Sigmoid colon (tissue), 7 donors: Measurements from ENCODE around the gene RASGRF2. TPM values are rescaled to one million over a fixed set of nuclear protein-coding genes. Genes with fewer than 3 reads are reported as not detected.
A peak's percentile ranks its signal among the peaks of the same experiment; 100 is the strongest.

Source experiments
- DNase-seq: peaks from one replicate; pipeline ENCODE4 v3.0.0-alpha.2; 2019
- H3K27ac ChIP-seq, 4 donors: fragments of 200-600 bp; sonication (generic); one replicate each; pipeline ENCODE4 v1.5.1; 2016 to 2019; ENCODE audit warnings: mild to moderate bottlenecking in 1 of 4
- H3K27me3 ChIP-seq, 3 donors: fragments of 200-600 bp; sonication (generic); one replicate each; pipeline ENCODE4 v1.5.1; 2019; ENCODE audit warnings: mild to moderate bottlenecking in 1 of 3
- H3K36me3 ChIP-seq, 4 donors: fragments of 200-600 bp; sonication (generic); one replicate each; pipeline ENCODE4 v1.5.1; 2016 to 2019
- H3K4me1 ChIP-seq, 4 donors: fragments of 200-600 bp; sonication (generic); one replicate each; pipeline ENCODE4 v1.5.1; 2017 to 2019
- H3K4me3 ChIP-seq, 4 donors: fragments of 200-600 bp; sonication (generic); one replicate each; pipeline ENCODE4 v1.5.1; 2017 to 2019; ENCODE audit warnings: mild to moderate bottlenecking in 2 of 4, moderate library complexity in 1 of 4
- H3K9me3 ChIP-seq, 4 donors: fragments of 200-600 bp in 3 of 4; sonication (generic) in 3 of 4; one replicate each; pipeline versions ENCODE4 v1.5.1 to v1.6.1; 2013 to 2019
- EP300 ChIP-seq, 4 donors: sonication (generic); formaldehyde crosslinking; IDR thresholded peaks; one replicate each; pipeline ENCODE4 v1.6.1; 2017; ENCODE audit warnings: antibody characterized with exemption in 4 of 4
- POLR2A ChIP-seq, 2 donors: fragments of 450-650 bp; IDR thresholded peaks; one replicate each; pipeline ENCODE4 v1.6.1; 2016; ENCODE audit warnings: antibody characterized with exemption in 2 of 2, mild to moderate bottlenecking in 2 of 2, moderate library complexity in 2 of 2
- POLR2AphosphoS5 ChIP-seq, 4 donors: sonication (generic); formaldehyde crosslinking; IDR thresholded peaks; one replicate each; pipeline ENCODE4 v1.6.1; 2017; ENCODE audit warnings: antibody characterized with exemption in 4 of 4
- WGBS, 2 donors: extraction: QIAGEN DNeasy Blood & Tissue Kit; methylation state at CpG; one replicate each; pipeline ENCODE4 v1.1.7; 2013; 5-methylcytosine and 5-hydroxymethylcytosine counted together
- intact Hi-C: fragments of 100-400 bp; cut with DNase I; formaldehyde crosslinking; loops from one replicate; pipeline ENCODE4 v1.15.1; 2023
- polyA plus RNA-seq, 3 donors: library from polyadenylated mRNA; stranded (reverse); fragments of 200-250 nt; gene quantifications; one replicate each; pipeline ENCODE4 v1.2.3, GENCODE V29; 2013
- total RNA-seq, 4 donors: library from RNA; depleted of rRNA; stranded (reverse); fragments of >200 nt; gene quantifications; one replicate each; pipeline ENCODE4 v1.1.0, GENCODE V29; 2016
- TF ChIP-seq, protein P1 (sequence below), 4 experiments: fragments of 450-650 bp in 3 of 4; fragments of 200-600 bp in 1 of 4; IDR thresholded peaks; one replicate each; pipeline ENCODE4 v1.5.1; 2016 to 2019; ENCODE audit warnings: antibody characterized with exemption in 4 of 4, mild to moderate bottlenecking in 3 of 4, moderate library complexity in 2 of 4
- donor health status: healthy with polysubstance abuse.
- donor health status: Bipolar disorder and iron deficiency.
- donor health status: healthy.

RASGRF2 gene
- total and polyA plus RNA-seq, 7 donors, result under 0.01 to 9.5 (median 6.8) TPM

DNA sequence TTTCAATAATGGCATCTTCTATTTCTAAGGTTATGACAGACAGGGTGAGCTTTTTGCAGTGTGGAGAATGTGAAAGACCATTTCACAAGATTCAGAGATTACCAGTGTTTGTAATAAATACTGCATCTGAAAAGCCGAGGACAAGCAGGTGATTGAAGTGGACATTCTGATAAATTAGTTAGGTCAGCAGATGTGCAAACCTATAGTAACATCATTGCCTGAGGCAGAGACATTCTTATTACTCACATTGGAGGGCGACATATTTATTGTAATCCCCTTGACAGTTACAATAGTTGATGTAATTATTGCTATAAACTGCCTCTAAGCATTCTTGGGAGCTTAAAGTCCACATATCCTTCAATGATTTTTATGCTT is 3.3 kb downstream of the RASGRF2 start:
- TF ChIP-seq POLR2A (IDR thresholded peaks at IDR 0.05), result no peak
- TF ChIP-seq POLR2AphosphoS5 (IDR thresholded peaks at IDR 0.05), result no peak
- TF ChIP-seq EP300 (IDR thresholded peaks at IDR 0.05), result no peak
- TF ChIP-seq, protein P1, sequence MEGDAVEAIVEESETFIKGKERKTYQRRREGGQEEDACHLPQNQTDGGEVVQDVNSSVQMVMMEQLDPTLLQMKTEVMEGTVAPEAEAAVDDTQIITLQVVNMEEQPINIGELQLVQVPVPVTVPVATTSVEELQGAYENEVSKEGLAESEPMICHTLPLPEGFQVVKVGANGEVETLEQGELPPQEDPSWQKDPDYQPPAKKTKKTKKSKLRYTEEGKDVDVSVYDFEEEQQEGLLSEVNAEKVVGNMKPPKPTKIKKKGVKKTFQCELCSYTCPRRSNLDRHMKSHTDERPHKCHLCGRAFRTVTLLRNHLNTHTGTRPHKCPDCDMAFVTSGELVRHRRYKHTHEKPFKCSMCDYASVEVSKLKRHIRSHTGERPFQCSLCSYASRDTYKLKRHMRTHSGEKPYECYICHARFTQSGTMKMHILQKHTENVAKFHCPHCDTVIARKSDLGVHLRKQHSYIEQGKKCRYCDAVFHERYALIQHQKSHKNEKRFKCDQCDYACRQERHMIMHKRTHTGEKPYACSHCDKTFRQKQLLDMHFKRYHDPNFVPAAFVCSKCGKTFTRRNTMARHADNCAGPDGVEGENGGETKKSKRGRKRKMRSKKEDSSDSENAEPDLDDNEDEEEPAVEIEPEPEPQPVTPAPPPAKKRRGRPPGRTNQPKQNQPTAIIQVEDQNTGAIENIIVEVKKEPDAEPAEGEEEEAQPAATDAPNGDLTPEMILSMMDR (IDR thresholded peaks at IDR 0.05), result no peak
- Histone ChIP-seq H3K9me3 (no peaks in the 10 kb centered on the region), H3K36me3 (no peaks in the 10 kb centered on the region), H3K4me1 (peaks cover 0 to 25% (median 20%) of the 10 kb centered on the region in 4 donors), H3K27me3 (peaks cover 0 to 31% (median 16%) of the 10 kb centered on the region in 3 donors), H3K4me3 (no peak overlapping the region), H3K27ac (peak overlapping the region in 2 of 4 donors; percentile 1 to 24)
- DNase-seq, result no peak
- intact Hi-C loops, result loop anchor here (5.0 to 10.0 kb wide), 4 partner anchors 101 to 231 kb away; no protein-coding TSS in a partner anchor
- WGBS, 2 donors, result 84 to 88% methylated on average over 2 of the region's 2 CpGs

DNA sequence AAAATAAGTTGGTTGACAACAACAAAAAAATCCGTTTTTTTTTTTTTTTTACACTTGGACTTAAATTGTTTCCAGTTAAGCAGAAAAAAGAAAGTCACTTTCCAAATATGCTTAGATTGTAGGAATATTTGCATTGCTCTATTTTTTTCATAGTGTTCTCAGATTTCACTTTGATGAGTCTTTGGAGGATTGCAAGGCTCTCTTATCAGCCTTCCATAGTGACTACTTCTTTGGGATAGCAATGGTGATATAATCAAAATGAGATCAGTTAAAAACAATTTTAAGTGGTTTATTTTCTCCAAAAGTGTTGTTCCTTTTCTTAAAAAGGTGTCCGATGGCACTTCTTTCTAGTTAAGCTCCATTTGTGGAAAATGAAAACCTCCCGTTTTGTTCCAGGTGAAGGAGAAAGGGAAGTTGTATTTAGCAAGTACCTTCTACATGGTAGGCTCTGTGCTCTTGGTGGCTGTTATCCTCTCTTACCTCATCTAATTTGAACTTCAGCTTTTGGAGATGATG is 3.9 kb downstream of the RASGRF2 start:
- intact Hi-C loops, result loop anchor here (5.0 to 10.0 kb wide), 4 partner anchors 101 to 231 kb away; no protein-coding TSS in a partner anchor
- H3K27ac ChIP-seq, result peak overlapping the region in 3 of 4 donors; percentile 1 to 24 (median 7)
- H3K9me3 ChIP-seq, result no peaks in the 10 kb centered on the region
- H3K4me1 ChIP-seq, result peaks cover 0 to 25% (median 21%) of the 10 kb centered on the region in 4 donors
- no peaks in the 10 kb centered on the region for H3K36me3 ChIP-seq
- no peak for DNase-seq
- H3K27me3 ChIP-seq, result peaks cover 0 to 31% (median 16%) of the 10 kb centered on the region in 3 donors
- H3K4me3 ChIP-seq, result no peak overlapping the region
- TF ChIP-seq, protein P1 (IDR thresholded peaks at IDR 0.05), result no peak
- TF ChIP-seq POLR2AphosphoS5 (IDR thresholded peaks at IDR 0.05) (no peak), POLR2A (IDR thresholded peaks at IDR 0.05) (no peak), EP300 (IDR thresholded peaks at IDR 0.05) (no peak)
- WGBS, 2 donors, result 76 to 83% methylated on average over 3 of the region's 3 CpGs

DNA sequence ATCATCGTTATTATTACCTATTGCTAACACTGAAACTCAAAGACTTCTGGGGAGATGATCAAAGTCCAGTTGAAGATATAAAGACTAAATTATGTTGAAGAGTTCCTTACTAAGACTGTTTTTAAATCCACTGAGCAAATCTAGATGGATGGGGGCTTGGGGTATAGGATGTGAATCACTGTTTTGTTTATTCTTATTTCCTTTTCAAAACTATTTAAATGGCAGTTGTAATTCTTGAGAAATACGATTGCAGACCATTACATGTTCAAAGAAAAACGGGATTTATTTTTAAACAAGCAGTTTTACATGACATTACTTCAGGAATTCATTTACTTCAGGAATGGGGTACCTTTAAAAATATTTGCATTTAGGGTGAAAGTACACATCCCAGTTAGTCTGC is 4.3 kb downstream of the RASGRF2 start:
- peaks cover 0 to 26% (median 16%) of the 10 kb centered on the region in 3 donors for H3K27me3 ChIP-seq
- H3K9me3 ChIP-seq, result no peaks in the 10 kb centered on the region
- H3K27ac ChIP-seq, result peak overlapping the region in 3 of 4 donors; percentile 1 to 33 (median 14)
- 42 to 65% methylated on average over 3 of the region's 3 CpGs for WGBS, 2 donors
- no peak for DNase-seq
- no peak for TF ChIP-seq POLR2A (IDR thresholded peaks at IDR 0.05)
- no peak for TF ChIP-seq EP300 (IDR thresholded peaks at IDR 0.05)
- no peak for TF ChIP-seq POLR2AphosphoS5 (IDR thresholded peaks at IDR 0.05)
- TF ChIP-seq, protein P1 (IDR thresholded peaks at IDR 0.05), result no peak
- intact Hi-C loops, result loop anchor here (5.0 to 10.0 kb wide), 4 partner anchors 100 to 230 kb away; no protein-coding TSS in a partner anchor
- H3K36me3 ChIP-seq, result no peaks in the 10 kb centered on the region
- H3K4me1 ChIP-seq, result peaks cover 0 to 25% (median 21%) of the 10 kb centered on the region in 4 donors
- H3K4me3 ChIP-seq, result no peak overlapping the region

GRCh38 chr5:80964919-80965318 is 4.8 kb downstream of the RASGRF2 start:
- H3K27ac ChIP-seq, result peak overlapping the region in 2 of 4 donors; percentile 14 to 33
- intact Hi-C loops, result loop anchor here (5.0 to 10.0 kb wide), 4 partner anchors 100 to 230 kb away; no protein-coding TSS in a partner anchor
- peaks cover 0 to 22% (median 11%) of the 10 kb centered on the region in 3 donors for H3K27me3 ChIP-seq
- 81 to 88% methylated on average over 5 of the region's 5 CpGs for WGBS, 2 donors
- H3K9me3 ChIP-seq, result no peaks in the 10 kb centered on the region
- no peaks in the 10 kb centered on the region for H3K36me3 ChIP-seq
- no peak for DNase-seq
- no peak for TF ChIP-seq POLR2A (IDR thresholded peaks at IDR 0.05)
- TF ChIP-seq EP300 (IDR thresholded peaks at IDR 0.05), result no peak
- TF ChIP-seq POLR2AphosphoS5 (IDR thresholded peaks at IDR 0.05), result no peak
- TF ChIP-seq, protein P1 (IDR thresholded peaks at IDR 0.05), result no peak
- peaks cover 0 to 22% (median 19%) of the 10 kb centered on the region in 4 donors for H3K4me1 ChIP-seq
- H3K4me3 ChIP-seq, result no peak overlapping the region
